H9 (cell line): ENCODE measurements around the gene LMF1. TPM values are rescaled to one million over a fixed set of nuclear protein-coding genes. Genes with fewer than 3 reads are reported as not detected.

Experiments
- DNase-seq: peaks from one replicate; pipeline ENCODE4 v3.0.0-alpha.2; 2017
- H2AFZ ChIP-seq: one replicate; pipeline ENCODE4 v1.6.1; 2013; ENCODE audit warnings: mild to moderate bottlenecking, low read length, control low read depth, moderate library complexity
- H2AK5ac ChIP-seq: 2 replicates; pipeline ENCODE4 v1.6.1; 2013; ENCODE audit warnings: low read length, control low read depth, mixed read lengths; ENCODE audit not compliant: insufficient read length
- H2BK120ac ChIP-seq: one replicate; pipeline ENCODE4 v1.6.1; 2013; ENCODE audit warnings: low read depth, mild to moderate bottlenecking, low read length, control low read depth, inconsistent platforms; ENCODE audit not compliant: poor library complexity, severe bottlenecking
- H2BK12ac ChIP-seq: 2 replicates; pipeline ENCODE4 v1.6.1; 2013; ENCODE audit warnings: low read length, control low read depth, mixed read lengths, low read depth; ENCODE audit not compliant: insufficient read length
- H2BK15ac ChIP-seq: 2 replicates; pipeline ENCODE4 v1.6.1; 2013; ENCODE audit warnings: low read depth, low read length, control low read depth
- H2BK20ac ChIP-seq: one replicate; pipeline ENCODE4 v1.6.1; 2013; ENCODE audit warnings: low read depth, mild to moderate bottlenecking, low read length, control low read depth, inconsistent platforms; ENCODE audit not compliant: poor library complexity, severe bottlenecking
- H2BK5ac ChIP-seq: 2 replicates; pipeline ENCODE4 v1.6.1; 2013; ENCODE audit warnings: low read length, control low read depth, mixed read lengths; ENCODE audit not compliant: insufficient read length
- H3K14ac ChIP-seq: 2 replicates; pipeline ENCODE4 v1.6.1; 2013; ENCODE audit warnings: low read length, control low read depth; ENCODE audit not compliant: insufficient read depth
- H3K18ac ChIP-seq: 2 replicates; pipeline ENCODE4 v1.6.1; 2013; ENCODE audit warnings: low read depth, mild to moderate bottlenecking, mixed read lengths, low read length, control low read depth; ENCODE audit not compliant: insufficient read length
- H3K23ac ChIP-seq: 2 replicates; pipeline ENCODE4 v1.6.1; 2013; ENCODE audit warnings: low read length, control low read depth, mixed read lengths, low read depth; ENCODE audit not compliant: insufficient read length
- H3K23me2 ChIP-seq: 2 replicates; pipeline ENCODE4 v1.6.1; 2013; ENCODE audit warnings: low read depth, mild to moderate bottlenecking, mixed read lengths, low read length, control low read depth; ENCODE audit not compliant: insufficient read length, poor library complexity, severe bottlenecking
- H3K27ac ChIP-seq: 2 replicates; pipeline ENCODE4 v1.5.1; 2013; ENCODE audit warnings: low read length, control low read depth, mixed read lengths, low read depth; ENCODE audit not compliant: insufficient read length
- H3K27me3 ChIP-seq: 2 replicates; pipeline ENCODE4 v1.6.1; 2013; ENCODE audit warnings: low read length, control low read depth, inconsistent platforms; ENCODE audit not compliant: insufficient read depth
- H3K4ac ChIP-seq: 2 replicates; pipeline ENCODE4 v1.6.1; 2013; ENCODE audit warnings: low read depth, mild to moderate bottlenecking, control low read depth, inconsistent platforms, low read length, moderate library complexity
- H3K4me1 ChIP-seq: 2 replicates; pipeline ENCODE4 v1.6.1; 2013; ENCODE audit warnings: low read length, control low read depth, inconsistent platforms; ENCODE audit not compliant: insufficient read depth
- H3K4me2 ChIP-seq: 2 replicates; pipeline ENCODE4 v1.6.1; 2013; ENCODE audit warnings: low read length, control low read depth, mixed read lengths; ENCODE audit not compliant: insufficient read length, insufficient read depth
- H3K56ac ChIP-seq: 2 replicates; pipeline ENCODE4 v1.6.1; 2013; ENCODE audit warnings: low read depth, mild to moderate bottlenecking, mixed read lengths, low read length, control low read depth; ENCODE audit not compliant: insufficient read length
- H3K79me1 ChIP-seq: 2 replicates; pipeline ENCODE4 v1.6.1; 2013; ENCODE audit warnings: low read depth, mild to moderate bottlenecking, moderate library complexity, low read length, control low read depth, inconsistent platforms; ENCODE audit not compliant: insufficient read depth, poor library complexity, severe bottlenecking
- H3K79me2 ChIP-seq: 2 replicates; pipeline ENCODE4 v1.6.1; 2013; ENCODE audit warnings: low read length, control low read depth, inconsistent platforms; ENCODE audit not compliant: insufficient read depth
- H3K9ac ChIP-seq: 2 replicates; pipeline ENCODE4 v1.6.1; 2013; ENCODE audit warnings: low read length, control low read depth, mixed read lengths; ENCODE audit not compliant: insufficient read length; ENCODE audit errors: extremely low read depth
- H3K9me3 ChIP-seq: one replicate; pipeline ENCODE4 v1.6.1; 2013; ENCODE audit warnings: low read depth, low read length, inconsistent platforms; ENCODE audit not compliant: control insufficient read depth
- H3T11ph ChIP-seq: one replicate; pipeline ENCODE4 v1.6.1; 2013; ENCODE audit warnings: mild to moderate bottlenecking, low read length, control low read depth, inconsistent platforms
- H4K20me1 ChIP-seq: one replicate; pipeline ENCODE4 v1.6.1; 2013; ENCODE audit not compliant: control insufficient read depth, insufficient read length, insufficient read depth
- H4K5ac ChIP-seq: 2 replicates; pipeline ENCODE4 v1.6.1; 2013; ENCODE audit warnings: low read depth, mild to moderate bottlenecking, mixed read lengths, low read length, control low read depth; ENCODE audit not compliant: insufficient read length
- H4K8ac ChIP-seq: replicated peaks from 2 replicates; pipeline ENCODE4 v1.6.1; 2013; ENCODE audit warnings: low read length, control low read depth, mixed read lengths, low read depth; ENCODE audit not compliant: insufficient read length
- H4K91ac ChIP-seq: 2 replicates; pipeline ENCODE4 v1.6.1; 2013; ENCODE audit warnings: low read depth, mild to moderate bottlenecking, moderate library complexity, mixed read lengths, low read length, control low read depth; ENCODE audit not compliant: insufficient read length
- H3K27ac Mint-ChIP-seq, 3 experiments: 2 replicates in 2 of 3; 3 replicates in 1 of 3; pipeline ENCODE4 v1.8.0; 2020 to 2021; ENCODE audit warnings: mixed read lengths in 3 of 3, mild to moderate bottlenecking in 1 of 3, moderate library complexity in 1 of 3
- H3K27me3 Mint-ChIP-seq: 2 replicates; pipeline ENCODE4 v1.8.0; 2021; ENCODE audit warnings: low read depth, mild to moderate bottlenecking, moderate library complexity, mixed read lengths
- H3K36me3 Mint-ChIP-seq, 3 experiments: 2 replicates in 2 of 3; 3 replicates in 1 of 3; pipeline ENCODE4 v1.8.0; 2020 to 2021; ENCODE audit warnings: low read depth in 3 of 3, mixed read lengths in 3 of 3; ENCODE audit not compliant: insufficient read depth in 1 of 3
- H3K4me1 Mint-ChIP-seq, 2 experiments: 2 replicates each; pipeline ENCODE4 v1.8.0; 2020; ENCODE audit warnings: mixed read lengths in 2 of 2
- H3K4me3 Mint-ChIP-seq, 2 experiments: 2 replicates in 1 of 2; 3 replicates in 1 of 2; pipeline ENCODE4 v1.8.0; 2020 to 2021; ENCODE audit warnings: mild to moderate bottlenecking in 2 of 2, mixed read lengths in 2 of 2, moderate library complexity in 1 of 2
- H3K9me3 Mint-ChIP-seq, 2 experiments: 2 replicates in 1 of 2; 3 replicates in 1 of 2; pipeline ENCODE4 v1.8.0; 2020; ENCODE audit warnings: mild to moderate bottlenecking in 2 of 2, mixed read lengths in 2 of 2, moderate library complexity in 1 of 2
- WGBS: extraction: QIAGEN DNeasy Blood & Tissue Kit; methylation state at CpG from one replicate; pipeline ENCODE4 v1.1.7; 2013; ENCODE audit warnings: missing lambda C conversion rate, low lambda C conversion rate, mixed read lengths; ENCODE audit not compliant: insufficient read length; ENCODE audit errors: extremely low coverage; 5-methylcytosine and 5-hydroxymethylcytosine counted together
- total RNA-seq: library from RNA; stranded (reverse); gene quantifications from 2 replicates; pipeline ENCODE4 v1.2.1, GENCODE V29; 2021
- TF ChIP-seq, protein P1 (sequence below): fragments of 200-600 bp; sonication (generic); conservative IDR thresholded peaks from 3 replicates; pipeline ENCODE4 v1.8.0; 2021; ENCODE audit warnings: antibody characterized with exemption, mild to moderate bottlenecking

The LMF1 gene
- total RNA-seq, 1 experiment from 2014 or later, result 7.1 TPM

DNA sequence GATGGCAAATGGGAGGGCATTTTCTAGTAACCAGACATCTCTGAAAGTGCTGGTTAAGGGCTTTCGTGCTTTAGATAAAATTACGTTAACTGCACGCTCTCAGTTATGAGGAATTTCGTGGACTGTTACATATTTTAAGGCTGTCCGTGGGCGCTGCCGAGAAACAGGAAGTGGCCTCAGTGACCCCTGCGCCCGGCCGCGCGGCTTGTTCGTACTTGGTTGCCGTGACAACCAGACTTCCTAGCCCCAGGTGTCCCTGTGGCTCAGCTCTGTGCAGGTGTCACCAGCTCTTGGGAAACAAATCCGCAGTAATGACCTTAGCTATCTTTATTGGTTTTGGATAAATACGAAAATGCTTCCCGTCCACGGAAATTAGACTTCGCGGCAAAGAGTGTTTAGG lies 52.7 kb downstream of the LMF1 start:
- no peak overlapping the region for H3K4me3 Mint-ChIP-seq
- no peak overlapping the region for H2BK15ac ChIP-seq
- H4K8ac ChIP-seq, result no peak overlapping the region
- no peak overlapping the region for H2AK5ac ChIP-seq
- peaks cover 9 to 14% (median 9%) of the 10 kb centered on the region in 3 experiments for H3K36me3 Mint-ChIP-seq
- peaks cover 7 to 14% of the 10 kb centered on the region in 2 experiments for H3K9me3 Mint-ChIP-seq
- no peaks in the 10 kb centered on the region for H4K20me1 ChIP-seq
- H3K9ac ChIP-seq, result no peak overlapping the region
- TF ChIP-seq, protein P1, sequence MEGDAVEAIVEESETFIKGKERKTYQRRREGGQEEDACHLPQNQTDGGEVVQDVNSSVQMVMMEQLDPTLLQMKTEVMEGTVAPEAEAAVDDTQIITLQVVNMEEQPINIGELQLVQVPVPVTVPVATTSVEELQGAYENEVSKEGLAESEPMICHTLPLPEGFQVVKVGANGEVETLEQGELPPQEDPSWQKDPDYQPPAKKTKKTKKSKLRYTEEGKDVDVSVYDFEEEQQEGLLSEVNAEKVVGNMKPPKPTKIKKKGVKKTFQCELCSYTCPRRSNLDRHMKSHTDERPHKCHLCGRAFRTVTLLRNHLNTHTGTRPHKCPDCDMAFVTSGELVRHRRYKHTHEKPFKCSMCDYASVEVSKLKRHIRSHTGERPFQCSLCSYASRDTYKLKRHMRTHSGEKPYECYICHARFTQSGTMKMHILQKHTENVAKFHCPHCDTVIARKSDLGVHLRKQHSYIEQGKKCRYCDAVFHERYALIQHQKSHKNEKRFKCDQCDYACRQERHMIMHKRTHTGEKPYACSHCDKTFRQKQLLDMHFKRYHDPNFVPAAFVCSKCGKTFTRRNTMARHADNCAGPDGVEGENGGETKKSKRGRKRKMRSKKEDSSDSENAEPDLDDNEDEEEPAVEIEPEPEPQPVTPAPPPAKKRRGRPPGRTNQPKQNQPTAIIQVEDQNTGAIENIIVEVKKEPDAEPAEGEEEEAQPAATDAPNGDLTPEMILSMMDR, result no peak
- no peak overlapping the region for H2BK5ac ChIP-seq
- H3K14ac ChIP-seq, result no peak overlapping the region
- no peaks in the 10 kb centered on the region for H3K27me3 ChIP-seq
- H3K9me3 ChIP-seq, result no peaks in the 10 kb centered on the region
- no peak overlapping the region for H3K18ac ChIP-seq
- no CpG with 5 or more reads among the region's 20 CpGs for WGBS
- H2BK120ac ChIP-seq, result no peak overlapping the region
- H3T11ph ChIP-seq, result no peak overlapping the region
- no peaks in the 10 kb centered on the region for H3K23me2 ChIP-seq
- no peak overlapping the region for H4K91ac ChIP-seq
- no peaks in the 10 kb centered on the region for H3K79me1 ChIP-seq
- no peaks in the 10 kb centered on the region for H3K79me2 ChIP-seq
- peak overlapping the region in 1 of 3 experiments; percentile 70; a peak in 2 of 7 replicates for H3K27ac Mint-ChIP-seq
- no peaks in the 10 kb centered on the region; the same call in 1 of the 2 replicates for H3K27me3 Mint-ChIP-seq
- no peak for DNase-seq
- no peak overlapping the region for H3K4ac ChIP-seq
- H2BK20ac ChIP-seq, result no peak overlapping the region
- no peak overlapping the region for H3K23ac ChIP-seq
- no peak overlapping the region for H4K5ac ChIP-seq
- peaks cover 3 to 5% of the 10 kb centered on the region in 2 experiments; a peak in 3 of 4 replicates for H3K4me1 Mint-ChIP-seq
- H2BK12ac ChIP-seq, result no peak overlapping the region
- no peak overlapping the region for H2AFZ ChIP-seq
- no peak overlapping the region for H3K4me2 ChIP-seq
- H3K27ac ChIP-seq, result no peak overlapping the region
- H3K56ac ChIP-seq, result no peak overlapping the region
- H3K4me1 ChIP-seq, result no peaks in the 10 kb centered on the region
